HG03342 (cell line): ENCODE data around the gene PKDCC.

Source experiments
- ATAC-seq: cut with Tn5 transposase; IDR thresholded peaks from one replicate; pipeline ENCODE4 v1.9.1; 2021; ENCODE audit warnings: mild to moderate bottlenecking, moderate library complexity; ENCODE audit not compliant: unreplicated experiment

Gene PKDCC

GRCh38 chr2:42049221-42050009 is 1.6 kb downstream of the PKDCC start:
- ATAC-seq, result no peak

- no peak for ATAC-seq
Measured at GRCh38 chr2:42050010-42050702, 2.3 kb downstream of the PKDCC start.

GRCh38 chr2:42050703-42051542 is 3.1 kb downstream of the PKDCC start:
- ATAC-seq, result no peak

- no peak for ATAC-seq
Measured at GRCh38 chr2:42051543-42052235, 3.9 kb downstream of the PKDCC start.

- ATAC-seq, result no peak
Measured at GRCh38 chr2:42052702-42053481, 5.1 kb downstream of the PKDCC start.

GRCh38 chr2:42053482-42053790 is 5.6 kb downstream of the PKDCC start:
- ATAC-seq, result no peak

- ATAC-seq, result no peak
Measured at GRCh38 chr2:42053791-42054701, 6.2 kb downstream of the PKDCC start.

- no peak for ATAC-seq
Measured at GRCh38 chr2:42054714-42055430, 7.1 kb downstream of the PKDCC start.

- ATAC-seq, result no peak
Measured at GRCh38 chr2:42055573-42056514, 8.0 kb downstream of the PKDCC start.

GRCh38 chr2:42057159-42057901 is 9.5 kb downstream of the PKDCC start:
- ATAC-seq, result no peak

GRCh38 chr2:42057902-42058450 is 10.2 kb downstream of the PKDCC start:
- ATAC-seq, result no peak

GRCh38 chr2:42059261-42059898 is 11.6 kb downstream of the PKDCC start:
- no peak for ATAC-seq

- no peak for ATAC-seq
Measured at GRCh38 chr2:42060028-42060427, 12.2 kb downstream of the PKDCC start.

- ATAC-seq, result no peak
Measured at GRCh38 chr2:42060718-42061619, 13.1 kb downstream of the PKDCC start.

- no peak for ATAC-seq
Measured at GRCh38 chr2:42061839-42062238, 14.0 kb downstream of the PKDCC start.
